ENCODE data around the gene CENPV.

- TF ChIP-seq CTCF (IDR thresholded peaks at IDR 0.05; ENCODE audit: low read depth, low read length, poor library complexity, severe bottlenecking) (no peak), EZH2phosphoT487 (IDR thresholded peaks at IDR 0.05; ENCODE audit: borderline replicate concordance, low read length) (no peak)
These were observed 52.7 kb downstream of the CENPV start for GRCh38 chr17:16300554-16300953.
